Kidney (tissue), 14 donors: ENCODE measurements around the gene CDHR4. TPM values are rescaled to one million over a fixed set of nuclear protein-coding genes. Genes with fewer than 3 reads are reported as not detected.

Source experiments
- DNase-seq, 5 donors: peaks; one replicate each; pipeline ENCODE4 v3.0.0-alpha.2; 2013 to 2020
- FAIRE-seq: peaks from 2 replicates; lab custom pipeline; 2012; peaks lifted over from hg19 to GRCh38; lab: Jason Lieb, UNC
- H3K27ac ChIP-seq, 2 donors: one replicate each; pipeline ENCODE4 v1.7.0; 2013; ENCODE audit warnings: low read depth in 2 of 2, low read length in 2 of 2, inconsistent platforms in 1 of 2
- H3K27me3 ChIP-seq: one replicate; pipeline ENCODE4 v1.7.1; 2013; ENCODE audit warnings: low read length, inconsistent platforms; ENCODE audit not compliant: control insufficient read depth, insufficient read depth
- H3K36me3 ChIP-seq, 3 donors: one replicate each; pipeline versions ENCODE4 v1.7.0 to v1.7.1; 2013; ENCODE audit warnings: low read length in 3 of 3, control low read depth in 1 of 3, inconsistent platforms in 1 of 3; ENCODE audit not compliant: insufficient read depth in 3 of 3, control insufficient read depth in 2 of 3
- H3K4me1 ChIP-seq, 3 donors: one replicate each; pipeline versions ENCODE4 v1.7.0 to v1.7.1; 2013; ENCODE audit warnings: low read length in 3 of 3, inconsistent platforms in 1 of 3, low read depth in 1 of 3; ENCODE audit not compliant: control insufficient read depth in 2 of 3, insufficient read depth in 2 of 3
- H3K4me3 ChIP-seq, 3 donors: one replicate each; pipeline versions ENCODE4 v1.7.0 to v1.8.1; 2013; ENCODE audit warnings: low read length in 3 of 3, control low read depth in 1 of 3, inconsistent platforms in 1 of 3
- H3K9ac ChIP-seq, 3 donors: one replicate each; pipeline versions ENCODE4 v1.7.0 to v1.7.1; 2013; ENCODE audit warnings: low read length in 3 of 3, control low read depth in 1 of 3, inconsistent platforms in 1 of 3
- H3K9me3 ChIP-seq, 3 donors: one replicate each; pipeline versions ENCODE4 v1.7.0 to v1.7.1; 2013; ENCODE audit warnings: low read length in 3 of 3, control low read depth in 1 of 3, inconsistent platforms in 1 of 3; ENCODE audit not compliant: control insufficient read depth in 2 of 3, insufficient read depth in 1 of 3
- intact Hi-C: fragments of 100-400 bp; cut with DNase I; formaldehyde crosslinking; loops from one replicate; pipeline ENCODE4 v1.11.1; 2022
- polyA plus RNA-seq: library from polyadenylated mRNA; stranded (reverse); fragments of 350-450 nt; fragmentation: Illumina TruSeq; extraction: RNeasy Lipid Tissue Mini Kit (QIAGEN cat#74804); gene quantifications from one replicate; pipeline ENCODE4 v1.2.3, GENCODE V29; 2014; ENCODE audit warnings: low read depth, low replicate concordance; ENCODE audit not compliant: insufficient read depth
- total RNA-seq: library from RNA; stranded (reverse); fragmentation: NEBNext Ultra II Directional; extraction: Animal tissue kit (Norgen Biotek cat#: 25700); gene quantifications from one replicate; pipeline ENCODE4 v1.2.1, GENCODE V29; 2021
- TF ChIP-seq, protein P1 (sequence below): IDR thresholded peaks from 3 replicates; pipeline ENCODE4 v1.5.1; 2012; ENCODE audit warnings: mild to moderate bottlenecking, moderate library complexity, borderline replicate concordance; ENCODE audit not compliant: insufficient read depth; ENCODE audit errors: extremely low read depth
- donor health status: control.
- donor health status: control.
- donor health status: control.
- donor health status: control.
- donor health status: control.
- donor health status: DM: yes; HTN: yes; CAD: no.
- donor health status: Normal renal cell carcinoma (clear cell type).

Gene CDHR4
- total and polyA plus RNA-seq, 2 donors from 2014 or later, result 0.54 TPM; not detected in 1

DNA sequence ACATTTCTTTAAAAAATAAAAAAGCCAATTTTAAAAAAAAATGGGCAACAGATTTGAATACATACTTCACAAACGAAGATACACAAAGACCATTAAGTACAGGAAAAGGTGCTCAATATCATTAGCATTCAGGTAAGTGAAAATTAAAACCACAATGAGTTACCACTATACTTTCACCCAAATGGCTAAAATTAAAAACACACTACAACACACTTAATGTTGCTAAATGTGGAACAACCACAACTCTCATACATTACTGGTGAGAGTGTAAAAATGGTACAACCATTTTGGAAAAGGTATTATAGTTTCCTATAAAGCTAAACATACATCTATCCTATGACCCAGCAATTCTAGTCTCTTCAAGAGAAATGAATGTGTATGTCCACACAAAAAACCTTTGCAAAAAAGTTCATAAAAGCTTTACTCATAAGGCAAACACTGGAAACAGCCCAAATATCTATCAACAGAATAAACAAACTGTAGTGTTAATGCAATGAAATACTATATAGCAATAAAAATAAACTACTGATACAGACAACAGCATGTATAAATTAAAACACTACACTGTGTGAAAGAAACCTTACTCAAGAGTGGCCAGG is 28.2 kb downstream of the CDHR4 start:
- FAIRE-seq, result no peak
- intact Hi-C loops, result no loop called here
- Histone ChIP-seq H3K27ac (no peak overlapping the region), H3K9me3 (no peaks in the 10 kb centered on the region), H3K9ac (no peak overlapping the region), H3K27me3 (no peaks in the 10 kb centered on the region), H3K4me3 (no peak overlapping the region), H3K4me1 (no peaks in the 10 kb centered on the region), H3K36me3 (peaks cover 2 to 8% (median 2%) of the 10 kb centered on the region in 3 donors)
- no peak for DNase-seq
- TF ChIP-seq, protein P1, sequence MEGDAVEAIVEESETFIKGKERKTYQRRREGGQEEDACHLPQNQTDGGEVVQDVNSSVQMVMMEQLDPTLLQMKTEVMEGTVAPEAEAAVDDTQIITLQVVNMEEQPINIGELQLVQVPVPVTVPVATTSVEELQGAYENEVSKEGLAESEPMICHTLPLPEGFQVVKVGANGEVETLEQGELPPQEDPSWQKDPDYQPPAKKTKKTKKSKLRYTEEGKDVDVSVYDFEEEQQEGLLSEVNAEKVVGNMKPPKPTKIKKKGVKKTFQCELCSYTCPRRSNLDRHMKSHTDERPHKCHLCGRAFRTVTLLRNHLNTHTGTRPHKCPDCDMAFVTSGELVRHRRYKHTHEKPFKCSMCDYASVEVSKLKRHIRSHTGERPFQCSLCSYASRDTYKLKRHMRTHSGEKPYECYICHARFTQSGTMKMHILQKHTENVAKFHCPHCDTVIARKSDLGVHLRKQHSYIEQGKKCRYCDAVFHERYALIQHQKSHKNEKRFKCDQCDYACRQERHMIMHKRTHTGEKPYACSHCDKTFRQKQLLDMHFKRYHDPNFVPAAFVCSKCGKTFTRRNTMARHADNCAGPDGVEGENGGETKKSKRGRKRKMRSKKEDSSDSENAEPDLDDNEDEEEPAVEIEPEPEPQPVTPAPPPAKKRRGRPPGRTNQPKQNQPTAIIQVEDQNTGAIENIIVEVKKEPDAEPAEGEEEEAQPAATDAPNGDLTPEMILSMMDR, result no peak

GRCh38 chr3:49769926-49770325 is 29.7 kb downstream of the CDHR4 start:
- intact Hi-C loops, result no loop called here
- Histone ChIP-seq H3K9ac (no peak overlapping the region), H3K27me3 (no peaks in the 10 kb centered on the region), H3K9me3 (no peaks in the 10 kb centered on the region), H3K36me3 (peaks cover 0 to 2% (median 0%) of the 10 kb centered on the region in 3 donors), H3K4me3 (no peak overlapping the region), H3K4me1 (no peaks in the 10 kb centered on the region), H3K27ac (no peak overlapping the region)
- no peak for DNase-seq
- TF ChIP-seq, protein P1, result no peak
- no peak for FAIRE-seq

DNA sequence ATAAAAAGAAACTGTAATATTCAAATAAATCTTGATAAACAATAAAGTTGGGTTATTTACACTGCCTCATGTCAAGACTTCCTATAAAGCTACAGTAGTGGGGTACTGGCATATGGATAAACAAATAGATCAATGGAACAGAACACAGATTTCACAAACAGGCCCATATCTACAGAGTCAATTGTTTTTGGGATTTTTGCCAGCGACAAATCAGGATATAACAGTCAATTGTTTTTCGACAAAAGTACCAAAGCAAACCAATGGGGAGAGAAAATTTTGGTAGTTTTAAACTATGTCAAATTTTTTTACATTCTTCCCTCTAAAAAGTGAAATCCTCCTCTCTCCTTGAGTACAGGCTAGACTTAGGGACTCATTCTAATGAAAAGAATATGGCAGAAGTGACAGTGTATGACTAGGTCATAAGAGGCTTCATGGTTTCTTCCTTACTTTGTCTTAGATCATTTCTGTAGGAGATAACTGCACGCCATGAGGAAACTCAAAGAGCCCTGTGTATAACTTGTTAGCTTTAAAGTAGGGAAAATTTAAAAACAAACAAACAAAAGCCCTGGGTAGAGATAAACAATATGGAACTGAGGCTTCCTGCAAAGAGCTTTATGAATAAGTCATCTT is 30.3 kb downstream of the CDHR4 start:
- no peak overlapping the region for H3K27ac ChIP-seq
- H3K27me3 ChIP-seq, result no peaks in the 10 kb centered on the region
- H3K9me3 ChIP-seq, result no peaks in the 10 kb centered on the region
- no peak overlapping the region for H3K4me3 ChIP-seq
- no peaks in the 10 kb centered on the region for H3K4me1 ChIP-seq
- DNase-seq (no peak), FAIRE-seq (no peak)
- intact Hi-C loops, result no loop called here
- peaks cover 0 to 2% (median 0%) of the 10 kb centered on the region in 3 donors for H3K36me3 ChIP-seq
- H3K9ac ChIP-seq, result no peak overlapping the region
- TF ChIP-seq, protein P1, result no peak
